G401 (cell line): ENCODE results near the gene ZNF778. TPM values are rescaled to one million over a fixed set of nuclear protein-coding genes. Genes with fewer than 3 reads are reported as not detected.
"Not testable (repeated sequence)": the region's sequence is repeated elsewhere in the genome, so short reads cannot be mapped to it uniquely, and the experiment has no call there.

Experiments
- DNase-seq: peaks from one replicate; pipeline ENCODE4 v3.0.0-alpha.2; 2015; ENCODE audit warnings: low spot score
- in situ Hi-C: cut with HindIII; loops from 2 replicates; pipeline ENCODE4 v1.10.0; 2016; ENCODE audit warnings: low sequenced_read_pairs, mixed read lengths
- total RNA-seq: library from RNA; depleted of rRNA; stranded (reverse); fragments of >200 nt; shearing (Covaris generic); gene quantifications from 2 replicates; pipeline ENCODE4 v1.2.3, GENCODE V29; 2014

The ZNF778 gene
- total RNA-seq, 1 experiment from 2014 or later = 8.3 TPM

- in situ Hi-C loops = no loop called here
- DNase-seq = no peak
Measured at GRCh38 chr16:89246383-89246902, 28.9 kb downstream of the ZNF778 start.

GRCh38 chr16:89246903-89247733 is 29.6 kb downstream of the ZNF778 start:
- in situ Hi-C loops = no loop called here
- peak; percentile 93 for DNase-seq

- DNase-seq, in situ Hi-C loops: not testable (repeated sequence)
Measured at GRCh38 chr16:89247734-89248075, 30.2 kb downstream of the ZNF778 start.

- in situ Hi-C loops = no loop called here
- no peak for DNase-seq
Measured at GRCh38 chr16:89248196-89248982, 30.9 kb downstream of the ZNF778 start.

- in situ Hi-C loops = no loop called here
- no peak for DNase-seq
Measured at GRCh38 chr16:89253548-89254287, 36.2 kb downstream of the ZNF778 start.

GRCh38 chr16:89256651-89257254 is 39.2 kb downstream of the ZNF778 start:
- peak; percentile 60 for DNase-seq
- in situ Hi-C loops = no loop called here

GRCh38 chr16:89257281-89257731 is 39.8 kb downstream of the ZNF778 start:
- in situ Hi-C loops = no loop called here
- DNase-seq = no peak

GRCh38 chr16:89257757-89258465 is 40.4 kb downstream of the ZNF778 start:
- in situ Hi-C loops = no loop called here
- peak; percentile 43 for DNase-seq

GRCh38 chr16:89259901-89260300 is 42.4 kb downstream of the ZNF778 start:
- DNase-seq = not testable (repeated sequence)

GRCh38 chr16:89261691-89262563 is 44.4 kb downstream of the ZNF778 start:
- in situ Hi-C loops = no loop called here
- DNase-seq = no peak

More at GRCh38 chr16:89259901-89260300, 42.4 kb downstream of the ZNF778 start:
- in situ Hi-C loops = not testable (repeated sequence)

GRCh38 chr16:89264800-89265550 is 47.5 kb downstream of the ZNF778 start:
- no peak for DNase-seq
- in situ Hi-C loops = no loop called here

GRCh38 chr16:89265647-89266046 is 48.1 kb downstream of the ZNF778 start:
- in situ Hi-C loops = no loop called here
- no peak for DNase-seq

- no peak for DNase-seq
- in situ Hi-C loops = no loop called here
Measured at GRCh38 chr16:89266521-89267134, 49.1 kb downstream of the ZNF778 start.

- DNase-seq, in situ Hi-C loops: not testable (repeated sequence)
Measured at GRCh38 chr16:89267746-89268145, 50.2 kb downstream of the ZNF778 start.

GRCh38 chr16:89268585-89268984 is 51.1 kb downstream of the ZNF778 start:
- in situ Hi-C loops = no loop called here
- no peak for DNase-seq

GRCh38 chr16:89268987-89269735 is 51.7 kb downstream of the ZNF778 start:
- DNase-seq = no peak

More at GRCh38 chr16:89268987-89269735, 51.7 kb downstream of the ZNF778 start:
- in situ Hi-C loops = no loop called here
